Astrocyte (in vitro differentiated cells and primary cell): ENCODE results near the gene DENND1B. TPM values are rescaled to one million over a fixed set of nuclear protein-coding genes. Genes with fewer than 3 reads are reported as not detected.

Experiments used
- DNase-seq: peaks from one replicate; pipeline ENCODE4 v3.0.0-alpha.2; 2010; ENCODE audit warnings: low read depth
- FAIRE-seq: peaks from 2 replicates; lab custom pipeline; 2011; peaks lifted over from hg19 to GRCh38; lab: Jason Lieb, UNC
- H2AFZ ChIP-seq: 2 replicates; pipeline ENCODE4 v1.6.0; 2012; ENCODE audit warnings: low read depth, low read length, inconsistent platforms
- H3K27ac ChIP-seq: 2 replicates; pipeline ENCODE4 v1.5.1; 2011; ENCODE audit warnings: low read depth, low read length, inconsistent platforms
- H3K27me3 ChIP-seq: 2 replicates; pipeline ENCODE4 v1.6.0; 2011; ENCODE audit warnings: low read length, inconsistent platforms; ENCODE audit not compliant: insufficient read depth
- H3K36me3 ChIP-seq: 2 replicates; pipeline ENCODE4 v1.5.1; 2011; ENCODE audit warnings: low read length, inconsistent platforms; ENCODE audit not compliant: insufficient read depth
- H3K4me1 ChIP-seq: 2 replicates; pipeline ENCODE4 v1.5.1; 2011; ENCODE audit warnings: low read length, inconsistent platforms; ENCODE audit not compliant: insufficient read depth
- H3K4me2 ChIP-seq: 2 replicates; pipeline ENCODE4 v1.6.0; 2012; ENCODE audit warnings: low read length, inconsistent platforms
- H3K4me3 ChIP-seq: 2 replicates; pipeline ENCODE4 v1.5.1; 2011; ENCODE audit warnings: low read depth, mild to moderate bottlenecking, low read length, inconsistent platforms; ENCODE audit not compliant: insufficient read depth
- H3K79me2 ChIP-seq: 2 replicates; pipeline ENCODE4 v1.6.0; 2012; ENCODE audit warnings: mild to moderate bottlenecking, low read length, inconsistent platforms; ENCODE audit not compliant: insufficient read depth
- H3K9ac ChIP-seq: 2 replicates; pipeline ENCODE4 v1.6.0; 2012; ENCODE audit warnings: mild to moderate bottlenecking, low read length, inconsistent platforms
- H3K9me3 ChIP-seq: 2 replicates; pipeline ENCODE4 v1.5.1; 2012; ENCODE audit warnings: low read depth, mild to moderate bottlenecking, low read length, inconsistent platforms; ENCODE audit not compliant: insufficient read depth
- H4K20me1 ChIP-seq: 2 replicates; pipeline ENCODE4 v1.6.0; 2012; ENCODE audit warnings: low read length, inconsistent platforms; ENCODE audit not compliant: insufficient read depth
- H3K27ac Mint-ChIP-seq: one replicate; pipeline ENCODE4 v1.8.0; 2021; ENCODE audit warnings: mild to moderate bottlenecking, mixed read lengths; ENCODE audit not compliant: unreplicated experiment
- H3K27me3 Mint-ChIP-seq: one replicate; pipeline ENCODE4 v1.8.0; 2021; ENCODE audit warnings: low read depth, mixed read lengths; ENCODE audit not compliant: unreplicated experiment
- H3K36me3 Mint-ChIP-seq: one replicate; pipeline ENCODE4 v1.8.0; 2021; ENCODE audit warnings: low read depth, mixed read lengths; ENCODE audit not compliant: unreplicated experiment
- H3K4me1 Mint-ChIP-seq: one replicate; pipeline ENCODE4 v1.8.0; 2021; ENCODE audit warnings: low read depth, mixed read lengths; ENCODE audit not compliant: unreplicated experiment
- H3K4me3 Mint-ChIP-seq: one replicate; pipeline ENCODE4 v1.8.0; 2021; ENCODE audit warnings: mild to moderate bottlenecking, moderate library complexity, mixed read lengths; ENCODE audit not compliant: unreplicated experiment
- H3K9me3 Mint-ChIP-seq: one replicate; pipeline ENCODE4 v1.8.0; 2021; ENCODE audit warnings: mild to moderate bottlenecking, mixed read lengths; ENCODE audit not compliant: unreplicated experiment
- EZH2 ChIP-seq: IDR thresholded peaks from 2 replicates; pipeline ENCODE4 v1.6.1; 2012; ENCODE audit warnings: mild to moderate bottlenecking, low read length, inconsistent platforms; ENCODE audit not compliant: insufficient read depth
- total RNA-seq: library from RNA; stranded (reverse); gene quantifications from 2 replicates; pipeline ENCODE4 v1.2.1, GENCODE V29; 2021
- TF ChIP-seq, protein P1 (sequence below): IDR thresholded peaks from 2 replicates; pipeline ENCODE4 v1.5.1; 2011; ENCODE audit warnings: low read depth, mild to moderate bottlenecking, inconsistent platforms, low read length, moderate library complexity; ENCODE audit not compliant: insufficient read depth

Gene DENND1B
- total RNA-seq, 1 donor from 2014 or later: 9.6 TPM

GRCh38 chr1:197691816-197692215, 83.5 kb downstream of the DENND1B start:
- H3K4me3 ChIP-seq: no peak overlapping the region
- no peak overlapping the region for H3K9ac ChIP-seq
- H3K79me2 ChIP-seq: no peaks in the 10 kb centered on the region
- no peak overlapping the region for H3K27ac ChIP-seq
- TF ChIP-seq EZH2: no peak
- TF ChIP-seq, protein P1, sequence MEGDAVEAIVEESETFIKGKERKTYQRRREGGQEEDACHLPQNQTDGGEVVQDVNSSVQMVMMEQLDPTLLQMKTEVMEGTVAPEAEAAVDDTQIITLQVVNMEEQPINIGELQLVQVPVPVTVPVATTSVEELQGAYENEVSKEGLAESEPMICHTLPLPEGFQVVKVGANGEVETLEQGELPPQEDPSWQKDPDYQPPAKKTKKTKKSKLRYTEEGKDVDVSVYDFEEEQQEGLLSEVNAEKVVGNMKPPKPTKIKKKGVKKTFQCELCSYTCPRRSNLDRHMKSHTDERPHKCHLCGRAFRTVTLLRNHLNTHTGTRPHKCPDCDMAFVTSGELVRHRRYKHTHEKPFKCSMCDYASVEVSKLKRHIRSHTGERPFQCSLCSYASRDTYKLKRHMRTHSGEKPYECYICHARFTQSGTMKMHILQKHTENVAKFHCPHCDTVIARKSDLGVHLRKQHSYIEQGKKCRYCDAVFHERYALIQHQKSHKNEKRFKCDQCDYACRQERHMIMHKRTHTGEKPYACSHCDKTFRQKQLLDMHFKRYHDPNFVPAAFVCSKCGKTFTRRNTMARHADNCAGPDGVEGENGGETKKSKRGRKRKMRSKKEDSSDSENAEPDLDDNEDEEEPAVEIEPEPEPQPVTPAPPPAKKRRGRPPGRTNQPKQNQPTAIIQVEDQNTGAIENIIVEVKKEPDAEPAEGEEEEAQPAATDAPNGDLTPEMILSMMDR: no peak
- no peaks in the 10 kb centered on the region for H4K20me1 ChIP-seq
- no peaks in the 10 kb centered on the region for H3K36me3 ChIP-seq
- Mint-ChIP-seq H3K27ac (no peak overlapping the region), H3K27me3 (no peaks in the 10 kb centered on the region), H3K9me3 (peaks cover 8% of the 10 kb centered on the region), H3K36me3 (peaks cover 8% of the 10 kb centered on the region), H3K4me3 (no peak overlapping the region), H3K4me1 (peaks cover 6% of the 10 kb centered on the region)
- no peaks in the 10 kb centered on the region for H3K27me3 ChIP-seq
- no peak overlapping the region for H3K4me2 ChIP-seq
- H3K9me3 ChIP-seq: no peaks in the 10 kb centered on the region
- no peak overlapping the region for H2AFZ ChIP-seq
- peaks cover 6% of the 10 kb centered on the region for H3K4me1 ChIP-seq
- FAIRE-seq (no peak), DNase-seq (no peak)

GRCh38 chr1:197690074-197690473, 85.2 kb downstream of the DENND1B start:
- H3K9me3 Mint-ChIP-seq: peaks cover 8% of the 10 kb centered on the region
- H3K36me3 Mint-ChIP-seq: peaks cover 8% of the 10 kb centered on the region
- Histone ChIP-seq H3K36me3 (no peaks in the 10 kb centered on the region), H4K20me1 (no peaks in the 10 kb centered on the region), H3K27ac (no peak overlapping the region), H3K4me2 (no peak overlapping the region), H3K27me3 (no peaks in the 10 kb centered on the region), H2AFZ (no peak overlapping the region), H3K9ac (no peak overlapping the region), H3K4me1 (no peaks in the 10 kb centered on the region), H3K4me3 (no peak overlapping the region), H3K79me2 (no peaks in the 10 kb centered on the region), H3K9me3 (no peaks in the 10 kb centered on the region)
- H3K4me3 Mint-ChIP-seq: no peak overlapping the region
- TF ChIP-seq, protein P1: no peak
- TF ChIP-seq EZH2: no peak
- no peak for DNase-seq
- no peak overlapping the region for H3K27ac Mint-ChIP-seq
- FAIRE-seq: no peak
- peaks cover 2% of the 10 kb centered on the region for H3K4me1 Mint-ChIP-seq
- no peaks in the 10 kb centered on the region for H3K27me3 Mint-ChIP-seq

GRCh38 chr1:197688233-197688632, 87.0 kb downstream of the DENND1B start:
- H4K20me1 ChIP-seq: no peaks in the 10 kb centered on the region
- FAIRE-seq (no peak), DNase-seq (no peak)
- no peaks in the 10 kb centered on the region for H3K27me3 ChIP-seq
- peaks cover 8% of the 10 kb centered on the region for H3K4me1 Mint-ChIP-seq
- H2AFZ ChIP-seq: no peak overlapping the region
- no peaks in the 10 kb centered on the region for H3K36me3 ChIP-seq
- no peaks in the 10 kb centered on the region for H3K79me2 ChIP-seq
- no peak overlapping the region for H3K4me3 ChIP-seq
- H3K9me3 ChIP-seq: no peaks in the 10 kb centered on the region
- H3K27ac Mint-ChIP-seq: no peak overlapping the region
- peaks cover 8% of the 10 kb centered on the region for H3K36me3 Mint-ChIP-seq
- peaks cover 8% of the 10 kb centered on the region for H3K9me3 Mint-ChIP-seq
- no peaks in the 10 kb centered on the region for H3K27me3 Mint-ChIP-seq
- no peak overlapping the region for H3K4me2 ChIP-seq
- no peak overlapping the region for H3K4me3 Mint-ChIP-seq
- no peak overlapping the region for H3K9ac ChIP-seq
- no peak overlapping the region for H3K27ac ChIP-seq
- H3K4me1 ChIP-seq: no peaks in the 10 kb centered on the region
- no peak for TF ChIP-seq EZH2
- TF ChIP-seq, protein P1: no peak
